Glutamatergic neuron (in vitro differentiated cells): ENCODE data around the gene ITSN1. TPM values are rescaled to one million over a fixed set of nuclear protein-coding genes. Genes with fewer than 3 reads are reported as not detected.

Experiments used
- DNase-seq: peaks from one replicate; pipeline ENCODE4 v3.0.0; 2022
- H3K27ac Mint-ChIP-seq: one replicate; pipeline ENCODE4 v1.8.0; 2020; ENCODE audit warnings: mild to moderate bottlenecking, mixed read lengths, inconsistent platforms; ENCODE audit not compliant: unreplicated experiment
- H3K27me3 Mint-ChIP-seq: one replicate; pipeline ENCODE4 v1.8.0; 2020; ENCODE audit warnings: mild to moderate bottlenecking, moderate library complexity, mixed read lengths, inconsistent platforms; ENCODE audit not compliant: unreplicated experiment
- H3K36me3 Mint-ChIP-seq: one replicate; pipeline ENCODE4 v1.8.0; 2020; ENCODE audit warnings: mild to moderate bottlenecking, mixed read lengths, inconsistent platforms; ENCODE audit not compliant: unreplicated experiment
- H3K4me1 Mint-ChIP-seq: one replicate; pipeline ENCODE4 v1.8.0; 2020; ENCODE audit warnings: mild to moderate bottlenecking, low read depth, mixed read lengths, inconsistent platforms; ENCODE audit not compliant: unreplicated experiment
- H3K4me3 Mint-ChIP-seq: one replicate; pipeline ENCODE4 v1.8.0; 2020; ENCODE audit warnings: mild to moderate bottlenecking, mixed read lengths, inconsistent platforms; ENCODE audit not compliant: unreplicated experiment
- H3K9me3 Mint-ChIP-seq: one replicate; pipeline ENCODE4 v1.8.0; 2020; ENCODE audit warnings: mild to moderate bottlenecking, moderate library complexity, mixed read lengths, inconsistent platforms; ENCODE audit not compliant: unreplicated experiment
- total RNA-seq: library from RNA; stranded (reverse); fragmentation: NEBNext Ultra II Directional; extraction: Animal tissue kit (Norgen Biotek cat#: 25700); gene quantifications from one replicate; pipeline ENCODE4 v1.2.1, GENCODE V29; 2021; ENCODE audit not compliant: unreplicated experiment
- TF ChIP-seq, protein P1 (sequence below): fragments of 200-600 bp; sonication (generic); IDR thresholded peaks from one replicate; pipeline ENCODE4 v1.5.0; 2021; ENCODE audit not compliant: partially characterized antibody, unreplicated experiment

Gene ITSN1
- total RNA-seq, 1 donor from 2014 or later, result 89.1 TPM

DNA sequence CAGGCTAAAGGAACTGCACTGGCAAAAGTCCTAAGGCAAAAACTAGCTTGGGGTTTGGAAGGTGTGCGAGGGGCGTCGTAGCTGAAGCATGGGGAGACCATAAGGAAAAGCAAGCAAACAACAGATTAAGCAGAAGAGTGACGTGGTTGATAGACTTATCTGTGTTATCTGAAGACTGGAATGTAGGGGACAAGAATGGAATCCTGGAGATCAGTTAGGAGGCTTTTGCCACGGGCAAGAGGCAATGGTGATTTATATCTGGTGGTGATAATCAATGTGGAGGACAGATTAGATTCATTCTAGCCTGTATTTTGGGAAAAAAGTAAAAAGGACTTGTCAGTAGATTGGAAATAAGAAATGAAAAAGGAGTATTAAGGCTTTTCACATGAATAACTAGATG is 97.4 kb downstream of the ITSN1 start:
- no peak for DNase-seq
- H3K27ac Mint-ChIP-seq, result no peak overlapping the region
- no peaks in the 10 kb centered on the region for H3K4me1 Mint-ChIP-seq
- no peaks in the 10 kb centered on the region for H3K36me3 Mint-ChIP-seq
- TF ChIP-seq, protein P1, sequence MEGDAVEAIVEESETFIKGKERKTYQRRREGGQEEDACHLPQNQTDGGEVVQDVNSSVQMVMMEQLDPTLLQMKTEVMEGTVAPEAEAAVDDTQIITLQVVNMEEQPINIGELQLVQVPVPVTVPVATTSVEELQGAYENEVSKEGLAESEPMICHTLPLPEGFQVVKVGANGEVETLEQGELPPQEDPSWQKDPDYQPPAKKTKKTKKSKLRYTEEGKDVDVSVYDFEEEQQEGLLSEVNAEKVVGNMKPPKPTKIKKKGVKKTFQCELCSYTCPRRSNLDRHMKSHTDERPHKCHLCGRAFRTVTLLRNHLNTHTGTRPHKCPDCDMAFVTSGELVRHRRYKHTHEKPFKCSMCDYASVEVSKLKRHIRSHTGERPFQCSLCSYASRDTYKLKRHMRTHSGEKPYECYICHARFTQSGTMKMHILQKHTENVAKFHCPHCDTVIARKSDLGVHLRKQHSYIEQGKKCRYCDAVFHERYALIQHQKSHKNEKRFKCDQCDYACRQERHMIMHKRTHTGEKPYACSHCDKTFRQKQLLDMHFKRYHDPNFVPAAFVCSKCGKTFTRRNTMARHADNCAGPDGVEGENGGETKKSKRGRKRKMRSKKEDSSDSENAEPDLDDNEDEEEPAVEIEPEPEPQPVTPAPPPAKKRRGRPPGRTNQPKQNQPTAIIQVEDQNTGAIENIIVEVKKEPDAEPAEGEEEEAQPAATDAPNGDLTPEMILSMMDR, result no peak
- H3K4me3 Mint-ChIP-seq, result no peak overlapping the region
- H3K9me3 Mint-ChIP-seq, result no peaks in the 10 kb centered on the region
- H3K27me3 Mint-ChIP-seq, result no peaks in the 10 kb centered on the region

DNA sequence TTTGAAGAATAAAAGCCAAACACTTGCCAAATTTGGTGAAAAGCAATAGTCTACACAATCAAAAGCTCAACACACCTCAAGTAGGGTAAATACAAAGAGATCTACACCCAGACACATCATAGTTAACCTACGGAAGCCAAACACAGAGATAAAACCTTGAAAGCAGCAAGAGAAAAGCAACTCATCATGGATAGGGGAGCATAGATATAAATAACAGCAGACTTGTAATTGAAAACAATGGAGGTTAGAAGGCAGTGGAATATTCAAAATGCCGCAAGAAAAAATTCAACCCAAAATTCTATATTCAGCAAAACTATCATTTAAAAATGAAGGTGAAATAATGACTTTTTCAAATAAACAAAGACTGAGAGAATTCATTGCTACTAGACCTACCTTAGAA is 105.1 kb downstream of the ITSN1 start:
- peaks cover 2% of the 10 kb centered on the region for H3K27me3 Mint-ChIP-seq
- no peak overlapping the region for H3K27ac Mint-ChIP-seq
- peaks cover 4% of the 10 kb centered on the region for H3K9me3 Mint-ChIP-seq
- H3K36me3 Mint-ChIP-seq, result peaks cover 25% of the 10 kb centered on the region
- H3K4me1 Mint-ChIP-seq, result no peaks in the 10 kb centered on the region
- TF ChIP-seq, protein P1, result no peak
- DNase-seq, result no peak
- no peak overlapping the region for H3K4me3 Mint-ChIP-seq

DNA sequence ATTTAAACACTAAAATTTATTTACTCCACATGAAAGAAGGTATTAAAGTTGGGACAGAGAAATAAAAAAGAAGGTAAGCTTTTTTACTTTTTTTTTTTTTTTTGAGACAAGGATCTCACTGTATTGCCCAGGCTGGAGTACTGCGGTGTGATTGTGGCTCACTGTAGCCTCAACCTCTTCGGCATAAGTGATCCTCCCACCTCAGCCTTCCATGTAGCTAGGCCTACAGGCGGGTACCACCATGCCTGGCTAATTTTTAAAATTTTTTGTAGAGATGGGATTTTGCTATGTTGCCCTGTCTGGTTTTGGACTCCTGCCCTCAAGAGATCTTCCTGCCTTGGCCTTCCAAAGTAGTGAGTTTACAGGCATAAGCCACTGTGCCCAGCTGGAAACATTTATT is 106.6 kb downstream of the ITSN1 start:
- Mint-ChIP-seq H3K36me3 (peaks cover 25% of the 10 kb centered on the region), H3K27me3 (peaks cover 2% of the 10 kb centered on the region), H3K27ac (no peak overlapping the region), H3K9me3 (peaks cover 4% of the 10 kb centered on the region), H3K4me1 (no peaks in the 10 kb centered on the region), H3K4me3 (no peak overlapping the region)
- TF ChIP-seq, protein P1, result no peak
- DNase-seq, result no peak

DNA sequence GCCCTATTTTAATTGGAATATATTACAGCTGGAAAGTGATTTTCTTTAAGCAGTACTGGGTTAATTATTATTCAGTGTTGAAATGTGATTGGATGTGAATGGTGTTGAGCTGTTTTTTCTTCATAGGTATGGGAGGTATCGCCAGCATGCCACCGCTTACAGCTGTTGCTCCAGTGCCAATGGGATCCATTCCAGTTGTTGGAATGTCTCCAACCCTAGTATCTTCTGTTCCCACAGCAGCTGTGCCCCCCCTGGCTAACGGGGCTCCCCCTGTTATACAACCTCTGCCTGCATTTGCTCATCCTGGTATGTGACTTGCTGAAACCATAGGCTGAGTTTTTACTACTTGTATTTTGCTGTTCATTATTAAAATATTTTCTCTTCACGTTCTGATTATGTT is 107.7 kb downstream of the ITSN1 start:
- peaks cover 2% of the 10 kb centered on the region for H3K27me3 Mint-ChIP-seq
- H3K4me1 Mint-ChIP-seq, result no peaks in the 10 kb centered on the region
- TF ChIP-seq, protein P1, result no peak
- peaks cover 23% of the 10 kb centered on the region for H3K36me3 Mint-ChIP-seq
- H3K9me3 Mint-ChIP-seq, result peaks cover 4% of the 10 kb centered on the region
- DNase-seq, result no peak
- H3K27ac Mint-ChIP-seq, result no peak overlapping the region
- H3K4me3 Mint-ChIP-seq, result no peak overlapping the region

DNA sequence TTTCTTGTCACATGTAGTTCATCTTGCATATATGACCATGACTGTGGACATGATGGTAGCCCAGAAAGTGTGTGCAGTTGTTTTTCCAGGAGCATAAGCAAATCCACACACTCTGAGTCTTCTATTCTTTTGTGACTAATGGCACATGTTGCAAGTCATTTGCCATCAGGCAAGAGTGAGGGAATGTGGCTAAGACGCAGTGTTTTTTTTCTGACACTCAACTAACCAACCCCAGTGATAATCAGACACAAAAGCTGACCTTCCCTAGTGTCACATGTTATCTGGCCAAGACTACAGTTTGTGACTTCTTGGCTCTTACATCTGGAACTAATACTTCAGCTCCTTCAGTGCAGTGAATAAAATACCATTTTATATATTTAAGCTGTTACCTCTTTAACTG is 108.8 kb downstream of the ITSN1 start:
- no peak overlapping the region for H3K4me3 Mint-ChIP-seq
- H3K4me1 Mint-ChIP-seq, result no peaks in the 10 kb centered on the region
- peaks cover 12% of the 10 kb centered on the region for H3K36me3 Mint-ChIP-seq
- no peak for DNase-seq
- H3K9me3 Mint-ChIP-seq, result peaks cover 4% of the 10 kb centered on the region
- H3K27me3 Mint-ChIP-seq, result peaks cover 2% of the 10 kb centered on the region
- TF ChIP-seq, protein P1, result no peak
- H3K27ac Mint-ChIP-seq, result no peak overlapping the region
